Astrocyte (in vitro differentiated cells and primary cell): Measurements from ENCODE around the gene UBE3C. TPM values are rescaled to one million over a fixed set of nuclear protein-coding genes. Genes with fewer than 3 reads are reported as not detected.

Experiments
- DNase-seq: peaks from one replicate; pipeline ENCODE4 v3.0.0-alpha.2; 2010; ENCODE audit warnings: low read depth
- FAIRE-seq: peaks from 2 replicates; lab custom pipeline; 2011; peaks lifted over from hg19 to GRCh38; lab: Jason Lieb, UNC
- H2AFZ ChIP-seq: 2 replicates; pipeline ENCODE4 v1.6.0; 2012; ENCODE audit warnings: low read depth, low read length, inconsistent platforms
- H3K27ac ChIP-seq: 2 replicates; pipeline ENCODE4 v1.5.1; 2011; ENCODE audit warnings: low read depth, low read length, inconsistent platforms
- H3K27me3 ChIP-seq: 2 replicates; pipeline ENCODE4 v1.6.0; 2011; ENCODE audit warnings: low read length, inconsistent platforms; ENCODE audit not compliant: insufficient read depth
- H3K36me3 ChIP-seq: 2 replicates; pipeline ENCODE4 v1.5.1; 2011; ENCODE audit warnings: low read length, inconsistent platforms; ENCODE audit not compliant: insufficient read depth
- H3K4me1 ChIP-seq: 2 replicates; pipeline ENCODE4 v1.5.1; 2011; ENCODE audit warnings: low read length, inconsistent platforms; ENCODE audit not compliant: insufficient read depth
- H3K4me2 ChIP-seq: 2 replicates; pipeline ENCODE4 v1.6.0; 2012; ENCODE audit warnings: low read length, inconsistent platforms
- H3K4me3 ChIP-seq: 2 replicates; pipeline ENCODE4 v1.5.1; 2011; ENCODE audit warnings: low read depth, mild to moderate bottlenecking, low read length, inconsistent platforms; ENCODE audit not compliant: insufficient read depth
- H3K79me2 ChIP-seq: 2 replicates; pipeline ENCODE4 v1.6.0; 2012; ENCODE audit warnings: mild to moderate bottlenecking, low read length, inconsistent platforms; ENCODE audit not compliant: insufficient read depth
- H3K9ac ChIP-seq: 2 replicates; pipeline ENCODE4 v1.6.0; 2012; ENCODE audit warnings: mild to moderate bottlenecking, low read length, inconsistent platforms
- H3K9me3 ChIP-seq: 2 replicates; pipeline ENCODE4 v1.5.1; 2012; ENCODE audit warnings: low read depth, mild to moderate bottlenecking, low read length, inconsistent platforms; ENCODE audit not compliant: insufficient read depth
- H4K20me1 ChIP-seq: 2 replicates; pipeline ENCODE4 v1.6.0; 2012; ENCODE audit warnings: low read length, inconsistent platforms; ENCODE audit not compliant: insufficient read depth
- H3K27ac Mint-ChIP-seq: one replicate; pipeline ENCODE4 v1.8.0; 2021; ENCODE audit warnings: mild to moderate bottlenecking, mixed read lengths; ENCODE audit not compliant: unreplicated experiment
- H3K27me3 Mint-ChIP-seq: one replicate; pipeline ENCODE4 v1.8.0; 2021; ENCODE audit warnings: low read depth, mixed read lengths; ENCODE audit not compliant: unreplicated experiment
- H3K36me3 Mint-ChIP-seq: one replicate; pipeline ENCODE4 v1.8.0; 2021; ENCODE audit warnings: low read depth, mixed read lengths; ENCODE audit not compliant: unreplicated experiment
- H3K4me1 Mint-ChIP-seq: one replicate; pipeline ENCODE4 v1.8.0; 2021; ENCODE audit warnings: low read depth, mixed read lengths; ENCODE audit not compliant: unreplicated experiment
- H3K4me3 Mint-ChIP-seq: one replicate; pipeline ENCODE4 v1.8.0; 2021; ENCODE audit warnings: mild to moderate bottlenecking, moderate library complexity, mixed read lengths; ENCODE audit not compliant: unreplicated experiment
- H3K9me3 Mint-ChIP-seq: one replicate; pipeline ENCODE4 v1.8.0; 2021; ENCODE audit warnings: mild to moderate bottlenecking, mixed read lengths; ENCODE audit not compliant: unreplicated experiment
- EZH2 ChIP-seq: IDR thresholded peaks from 2 replicates; pipeline ENCODE4 v1.6.1; 2012; ENCODE audit warnings: mild to moderate bottlenecking, low read length, inconsistent platforms; ENCODE audit not compliant: insufficient read depth
- total RNA-seq: library from RNA; stranded (reverse); gene quantifications from 2 replicates; pipeline ENCODE4 v1.2.1, GENCODE V29; 2021
- TF ChIP-seq, protein P1 (sequence below): IDR thresholded peaks from 2 replicates; pipeline ENCODE4 v1.5.1; 2011; ENCODE audit warnings: low read depth, mild to moderate bottlenecking, inconsistent platforms, low read length, moderate library complexity; ENCODE audit not compliant: insufficient read depth

UBE3C gene
- total RNA-seq, 1 donor from 2014 or later = 76.9 TPM

DNA sequence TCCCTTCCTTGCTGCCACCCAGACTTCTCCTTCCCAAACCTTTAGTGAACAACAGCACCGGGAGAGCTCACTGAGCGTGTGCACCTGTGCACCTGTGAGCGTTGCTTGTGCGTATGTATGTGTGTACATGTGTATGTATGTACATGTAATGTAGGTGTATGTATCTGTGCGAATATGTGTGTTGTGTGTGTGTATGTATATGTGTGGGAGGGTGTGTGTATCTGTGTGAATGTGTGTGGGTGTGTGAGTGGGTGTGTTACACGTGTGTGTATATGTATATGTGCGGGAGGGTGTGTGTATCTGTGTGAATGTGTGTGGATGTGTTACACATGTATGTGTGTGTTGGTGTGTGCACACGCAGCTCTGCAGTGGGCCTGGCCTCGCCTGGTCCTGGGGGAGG is 153.5 kb downstream of the UBE3C start:
- no peaks in the 10 kb centered on the region for H3K27me3 ChIP-seq
- H3K27me3 Mint-ChIP-seq = no peaks in the 10 kb centered on the region
- no peak for TF ChIP-seq EZH2
- TF ChIP-seq, protein P1, sequence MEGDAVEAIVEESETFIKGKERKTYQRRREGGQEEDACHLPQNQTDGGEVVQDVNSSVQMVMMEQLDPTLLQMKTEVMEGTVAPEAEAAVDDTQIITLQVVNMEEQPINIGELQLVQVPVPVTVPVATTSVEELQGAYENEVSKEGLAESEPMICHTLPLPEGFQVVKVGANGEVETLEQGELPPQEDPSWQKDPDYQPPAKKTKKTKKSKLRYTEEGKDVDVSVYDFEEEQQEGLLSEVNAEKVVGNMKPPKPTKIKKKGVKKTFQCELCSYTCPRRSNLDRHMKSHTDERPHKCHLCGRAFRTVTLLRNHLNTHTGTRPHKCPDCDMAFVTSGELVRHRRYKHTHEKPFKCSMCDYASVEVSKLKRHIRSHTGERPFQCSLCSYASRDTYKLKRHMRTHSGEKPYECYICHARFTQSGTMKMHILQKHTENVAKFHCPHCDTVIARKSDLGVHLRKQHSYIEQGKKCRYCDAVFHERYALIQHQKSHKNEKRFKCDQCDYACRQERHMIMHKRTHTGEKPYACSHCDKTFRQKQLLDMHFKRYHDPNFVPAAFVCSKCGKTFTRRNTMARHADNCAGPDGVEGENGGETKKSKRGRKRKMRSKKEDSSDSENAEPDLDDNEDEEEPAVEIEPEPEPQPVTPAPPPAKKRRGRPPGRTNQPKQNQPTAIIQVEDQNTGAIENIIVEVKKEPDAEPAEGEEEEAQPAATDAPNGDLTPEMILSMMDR = no peak
- H3K79me2 ChIP-seq = no peaks in the 10 kb centered on the region
- no peak overlapping the region for H3K9ac ChIP-seq
- H3K4me2 ChIP-seq = no peak overlapping the region
- peaks cover 8% of the 10 kb centered on the region for H3K9me3 Mint-ChIP-seq
- no peak for FAIRE-seq
- H3K36me3 ChIP-seq = no peaks in the 10 kb centered on the region
- H3K27ac ChIP-seq = no peak overlapping the region
- H3K9me3 ChIP-seq = no peaks in the 10 kb centered on the region
- no peaks in the 10 kb centered on the region for H3K36me3 Mint-ChIP-seq
- no peak overlapping the region for H3K4me3 ChIP-seq
- H2AFZ ChIP-seq = no peak overlapping the region
- H3K4me1 ChIP-seq = no peaks in the 10 kb centered on the region
- H4K20me1 ChIP-seq = no peaks in the 10 kb centered on the region
- no peak for DNase-seq
- peaks cover 2% of the 10 kb centered on the region for H3K4me1 Mint-ChIP-seq
- no peak overlapping the region for H3K27ac Mint-ChIP-seq
- no peak overlapping the region for H3K4me3 Mint-ChIP-seq

DNA sequence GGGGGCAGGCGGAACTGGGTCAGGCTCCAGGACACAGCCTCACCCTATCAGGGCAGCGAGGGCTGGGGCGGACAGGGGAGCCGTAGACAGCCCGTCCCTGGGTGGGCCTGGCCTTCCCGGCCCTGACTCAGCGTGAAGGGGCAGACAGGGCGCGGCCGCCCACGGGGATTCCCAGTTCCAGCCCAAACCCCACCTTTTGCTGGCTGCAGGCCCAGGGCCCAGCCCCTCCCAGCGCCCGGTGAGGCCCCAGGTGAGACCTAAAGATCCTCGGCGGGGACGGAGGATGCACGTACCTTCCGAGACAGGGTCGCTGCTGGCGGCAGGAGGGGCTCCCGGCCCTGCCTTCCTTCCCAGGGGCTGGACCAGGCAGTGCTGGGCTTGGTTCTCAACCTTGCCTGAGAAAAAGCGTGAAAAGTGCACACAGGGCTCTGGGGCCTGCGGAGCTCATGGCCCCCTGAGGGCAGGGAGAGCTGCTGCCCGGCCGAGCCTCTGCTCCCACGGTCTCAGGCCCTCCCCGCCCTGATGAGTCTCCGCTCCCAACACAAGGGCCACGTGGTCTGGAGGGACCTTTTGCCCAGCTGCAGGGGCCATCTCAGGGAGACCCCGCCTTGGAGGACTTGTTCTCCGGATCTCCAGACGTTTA is 154.2 kb downstream of the UBE3C start:
- peaks cover under 1% of the 10 kb centered on the region for H3K27me3 Mint-ChIP-seq
- Histone ChIP-seq H3K9me3 (no peaks in the 10 kb centered on the region), H3K4me1 (no peaks in the 10 kb centered on the region), H2AFZ (peak overlapping the region; percentile 10), H4K20me1 (no peaks in the 10 kb centered on the region), H3K27me3 (no peaks in the 10 kb centered on the region), H3K4me3 (no peak overlapping the region), H3K27ac (no peak overlapping the region), H3K79me2 (no peaks in the 10 kb centered on the region), H3K36me3 (no peaks in the 10 kb centered on the region), H3K4me2 (no peak overlapping the region), H3K9ac (no peak overlapping the region)
- no peak overlapping the region for H3K4me3 Mint-ChIP-seq
- no peak for TF ChIP-seq EZH2
- TF ChIP-seq, protein P1 = no peak
- FAIRE-seq = no peak
- peaks cover 8% of the 10 kb centered on the region for H3K9me3 Mint-ChIP-seq
- no peak for DNase-seq
- no peaks in the 10 kb centered on the region for H3K36me3 Mint-ChIP-seq
- H3K4me1 Mint-ChIP-seq = peaks cover 2% of the 10 kb centered on the region
- H3K27ac Mint-ChIP-seq = no peak overlapping the region

DNA sequence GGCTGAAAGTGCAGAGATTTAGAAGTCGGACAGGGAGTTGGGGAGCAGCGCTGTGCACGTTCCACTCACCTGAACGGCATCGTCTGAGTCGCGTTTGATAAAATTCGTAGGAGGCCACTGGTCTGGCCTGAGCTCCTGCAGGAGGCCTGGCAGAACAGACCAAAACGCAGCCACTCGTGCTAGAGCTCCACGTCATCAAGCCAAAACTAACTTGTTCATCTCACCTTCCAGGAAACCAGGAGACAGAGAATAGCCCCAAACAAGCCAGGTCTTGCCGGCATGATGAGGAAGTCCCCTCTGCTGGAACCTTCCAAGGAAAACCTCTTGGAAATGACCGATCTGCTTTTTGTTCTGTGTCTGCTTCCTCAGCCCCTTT is 154.7 kb downstream of the UBE3C start:
- no peaks in the 10 kb centered on the region for H3K36me3 Mint-ChIP-seq
- Histone ChIP-seq H3K9me3 (no peaks in the 10 kb centered on the region), H3K27ac (no peak overlapping the region), H3K36me3 (no peaks in the 10 kb centered on the region), H3K79me2 (no peaks in the 10 kb centered on the region), H3K4me2 (no peak overlapping the region), H3K9ac (no peak overlapping the region), H2AFZ (peak overlapping the region; percentile 10), H3K4me1 (no peaks in the 10 kb centered on the region), H3K27me3 (no peaks in the 10 kb centered on the region), H4K20me1 (no peaks in the 10 kb centered on the region), H3K4me3 (no peak overlapping the region)
- peaks cover 5% of the 10 kb centered on the region for H3K9me3 Mint-ChIP-seq
- no peak for DNase-seq
- peaks cover 2% of the 10 kb centered on the region for H3K27me3 Mint-ChIP-seq
- no peak for TF ChIP-seq EZH2
- TF ChIP-seq, protein P1 = no peak
- H3K27ac Mint-ChIP-seq = no peak overlapping the region
- FAIRE-seq = no peak
- no peak overlapping the region for H3K4me3 Mint-ChIP-seq
- peaks cover 2% of the 10 kb centered on the region for H3K4me1 Mint-ChIP-seq
